Left renal cortex interstitium (tissue), 4 donors: ENCODE data around the gene ARID1B. TPM values are rescaled to one million over a fixed set of nuclear protein-coding genes. Genes with fewer than 3 reads are reported as not detected.

Experiments used
- DNase-seq, 4 donors: peaks; one replicate each; pipeline ENCODE4 v3.0.0-alpha.2; 2013; ENCODE audit warnings: low read depth in 4 of 4, low spot score in 2 of 4, missing footprints in 1 of 4
- polyA plus RNA-seq, 4 donors: library from polyadenylated mRNA; unstranded; fragments of 120-200 nt; gene quantifications; one replicate each; pipeline ENCODE4 v1.2.1, GENCODE V29; 2013; ENCODE audit not compliant: insufficient read length in 4 of 4

ARID1B gene
- polyA plus RNA-seq, 4 donors = 68.2 to 91.4 (median 76.9) TPM

- no peak for DNase-seq
These were observed 3.0 kb upstream of the ARID1B start for GRCh38 chr6:156773935-156774852.

- DNase-seq = no peak
These were observed 2.2 kb upstream of the ARID1B start for GRCh38 chr6:156774863-156775405.

GRCh38 chr6:156775717-156776116, 1.5 kb upstream of the ARID1B start:
- DNase-seq = no peak

GRCh38 chr6:156776470-156776839, 723 bp upstream of the ARID1B start:
- no peak for DNase-seq

- peak in 1 of 4 donors; percentile 59 for DNase-seq
These were observed 637 bp downstream of the ARID1B start for GRCh38 chr6:156777577-156778453.

- DNase-seq = no peak
These were observed 1.5 kb downstream of the ARID1B start for GRCh38 chr6:156778454-156779205.

GRCh38 chr6:156779206-156780094, 2.3 kb downstream of the ARID1B start:
- no peak for DNase-seq

GRCh38 chr6:156780102-156780641, 3.0 kb downstream of the ARID1B start:
- DNase-seq = peak in 1 of 4 donors; percentile 71

- no peak for DNase-seq
These were observed 4.0 kb downstream of the ARID1B start for GRCh38 chr6:156780962-156781853.

GRCh38 chr6:156781861-156782631, 4.9 kb downstream of the ARID1B start:
- DNase-seq = no peak

GRCh38 chr6:156782691-156783320, 5.6 kb downstream of the ARID1B start:
- no peak for DNase-seq

GRCh38 chr6:156783958-156784357, 6.8 kb downstream of the ARID1B start:
- DNase-seq = no peak

GRCh38 chr6:156786652-156787051, 9.5 kb downstream of the ARID1B start:
- no peak for DNase-seq

- DNase-seq = no peak
These were observed 10.7 kb downstream of the ARID1B start for GRCh38 chr6:156787569-156788492.

GRCh38 chr6:156789081-156789943, 12.1 kb downstream of the ARID1B start:
- DNase-seq = no peak
